ENCODE measurements around the gene DDX31.

The DDX31 gene

DNA sequence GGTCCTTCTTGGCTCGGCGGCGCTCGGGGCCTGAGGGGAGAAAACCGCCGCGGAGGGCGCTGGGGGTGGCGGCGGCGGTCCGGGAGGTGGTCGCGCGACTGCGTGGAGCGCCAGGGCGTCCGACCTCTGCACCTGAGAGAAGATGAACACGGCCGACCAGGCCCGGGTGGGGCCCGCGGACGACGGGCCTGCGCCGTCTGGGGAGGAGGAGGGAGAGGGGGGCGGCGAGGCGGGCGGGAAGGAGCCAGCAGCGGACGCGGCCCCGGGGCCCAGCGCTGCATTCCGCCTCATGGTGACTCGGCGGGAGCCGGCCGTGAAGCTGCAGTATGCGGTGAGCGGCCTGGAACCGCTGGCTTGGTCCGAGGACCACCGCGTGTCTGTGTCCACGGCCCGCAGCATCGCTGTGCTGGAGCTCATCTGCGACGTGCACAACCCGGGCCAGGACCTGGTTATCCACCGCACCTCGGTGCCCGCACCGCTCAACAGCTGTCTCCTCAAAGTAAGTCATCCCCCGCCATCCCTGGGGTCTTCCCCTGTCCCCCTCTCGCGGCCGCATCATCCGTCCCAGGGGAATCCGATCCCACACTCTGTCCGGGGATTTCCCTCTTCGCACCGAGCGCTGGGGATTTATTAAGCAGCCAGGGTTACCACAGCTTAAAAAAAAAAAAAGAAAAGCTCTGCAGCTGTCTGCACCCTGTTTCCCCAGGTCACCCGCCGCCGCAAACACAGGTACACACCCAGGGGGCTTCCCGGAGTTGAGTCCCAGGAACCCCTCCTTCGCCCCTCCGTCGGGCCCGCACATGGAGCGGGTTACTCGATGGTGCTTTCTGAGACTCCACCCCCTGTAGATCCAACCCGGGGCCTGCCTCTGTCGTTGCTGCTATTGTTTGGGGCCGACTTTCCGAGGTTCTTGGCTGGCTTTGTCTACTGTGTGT lies 941 bp upstream of the DDX31 start, which contains the start of gene GTF3C4:
Gene GTF3C4 (plus strand): TSS at position 8 of the 935 bp plus-strand sequence. CDS start 135 bp downstream, at position 143.
- no peak for TF ChIP-seq CTCF (IDR thresholded peaks at IDR 0.05; ENCODE audit: control extremely low read depth, extremely low read depth, low read depth, missing control alignments)
- peak; percentile 93 for DNase-seq (ENCODE audit: extremely low spot score)
- POLR2A ChIA-PET = interaction anchor here (0.5 kb wide), 1 partner anchor 677 kb away, joined by 3 read pairs; the partner anchor contains the start of genes MED22 and RPL7A
- CTCF ChIA-PET = interaction anchor here (0.8 to 2.0 kb wide), 6 partner anchors 9 to 28 kb away, joined by 3 to 5 read pairs (median 4); no protein-coding TSS in a partner anchor

GRCh38 chr9:132669319-132669697 lies 475 bp downstream of the DDX31 start:
- ChIA-PET CTCF (interaction anchor here (1.0 to 2.0 kb wide), 4 partner anchors 9 to 117 kb away, joined by 3 to 4 read pairs (median 4); no protein-coding TSS in a partner anchor), POLR2A (no interaction called here)
- TF ChIP-seq CTCF (IDR thresholded peaks at IDR 0.05; ENCODE audit: control extremely low read depth, extremely low read depth, low read depth, missing control alignments) = no peak
- no peak for DNase-seq (ENCODE audit: extremely low spot score)

DNA sequence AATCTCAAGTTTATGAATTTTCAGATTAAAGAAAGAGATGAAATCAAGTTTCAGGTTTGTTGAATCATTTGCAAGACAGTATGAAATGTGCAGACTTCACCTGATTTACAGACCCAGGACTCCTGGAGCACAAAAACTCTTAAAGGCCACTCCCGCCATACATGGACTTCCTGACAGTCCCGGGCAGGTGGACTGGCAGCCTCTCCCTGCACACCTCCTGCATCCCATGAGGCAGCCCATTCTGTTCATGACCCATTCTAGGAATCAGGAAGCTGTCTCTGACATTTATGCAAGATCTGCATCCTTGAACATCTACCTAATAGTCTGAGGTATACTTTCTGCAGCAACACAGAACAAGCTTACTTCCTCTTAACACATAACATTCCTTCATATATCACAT lies 5.9 kb downstream of the DDX31 start:
- TF ChIP-seq CTCF (IDR thresholded peaks at IDR 0.05; ENCODE audit: control extremely low read depth, extremely low read depth, low read depth, missing control alignments) = no peak
- ChIA-PET POLR2A (no interaction called here), CTCF (interaction anchor here (0.8 to 2.0 kb wide), 2 partner anchors 106 to 310 kb away, joined by 3 to 4 read pairs; no protein-coding TSS in a partner anchor)
- no peak for DNase-seq (ENCODE audit: extremely low spot score)

DNA sequence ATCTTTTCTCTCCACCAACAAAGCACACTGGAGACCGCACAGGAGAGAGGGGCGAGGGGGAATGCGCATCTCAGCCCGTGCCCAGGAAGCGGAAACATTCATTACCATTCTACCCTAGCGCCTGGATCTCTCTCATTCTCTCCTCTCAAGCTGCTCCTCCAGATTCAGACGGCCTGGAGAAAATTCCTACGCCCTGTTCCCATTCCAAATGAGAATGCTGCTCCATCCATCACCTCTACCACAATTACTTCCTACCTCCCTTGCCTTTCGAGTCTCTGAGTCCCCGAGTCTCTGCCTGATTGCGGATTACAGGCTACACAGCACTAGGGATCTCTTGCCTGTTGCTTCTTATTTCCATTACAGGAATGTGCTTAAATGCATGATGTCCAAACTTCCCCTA lies 6.7 kb downstream of the DDX31 start:
- ChIA-PET POLR2A (no interaction called here), CTCF (interaction anchor here (2.0 kb wide), 1 partner anchor 106 kb away, joined by 4 read pairs; no protein-coding TSS in a partner anchor)
- DNase-seq (ENCODE audit: extremely low spot score) = no peak
- no peak for TF ChIP-seq CTCF (IDR thresholded peaks at IDR 0.05; ENCODE audit: control extremely low read depth, extremely low read depth, low read depth, missing control alignments)

GRCh38 chr9:132662152-132662945 lies 7.4 kb downstream of the DDX31 start:
- ChIA-PET CTCF (interaction anchor here (1.5 kb wide), 1 partner anchor 10 kb away, joined by 4 read pairs; no protein-coding TSS in a partner anchor), POLR2A (no interaction called here)
- TF ChIP-seq CTCF (IDR thresholded peaks at IDR 0.05; ENCODE audit: control extremely low read depth, extremely low read depth, low read depth, missing control alignments) = no peak
- no peak for DNase-seq (ENCODE audit: extremely low spot score)

DNA sequence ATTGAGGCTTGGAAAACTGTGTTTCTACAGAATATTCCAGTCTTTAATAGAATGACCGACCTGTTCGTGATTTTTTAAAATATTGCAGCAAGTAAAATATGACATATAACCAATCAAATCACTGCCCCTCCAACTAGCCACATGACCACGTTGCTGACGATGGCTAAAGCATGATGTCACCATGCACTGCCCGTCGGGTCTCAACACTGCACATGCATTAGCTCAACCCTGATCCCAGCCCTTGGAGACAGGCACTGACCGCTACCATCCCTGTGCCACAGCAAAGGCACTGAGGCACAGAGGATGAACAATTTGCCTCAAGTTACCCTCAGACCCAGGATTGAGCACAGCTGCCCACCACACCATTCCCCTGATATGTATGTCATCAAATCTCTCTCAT lies 13.5 kb downstream of the DDX31 start:
- POLR2A ChIA-PET = no interaction called here
- TF ChIP-seq CTCF (IDR thresholded peaks at IDR 0.05; ENCODE audit: control extremely low read depth, extremely low read depth, low read depth, missing control alignments) = no peak
- no peak for DNase-seq (ENCODE audit: extremely low spot score)
- CTCF ChIA-PET = interaction anchor here (0.8 kb wide), 1 partner anchor 14 kb away, joined by 3 read pairs; the partner anchor contains the start of genes DDX31 and GTF3C4

Data from GM10248 (cell line).